ENCODE data around the gene ZFPM1. TPM values are rescaled to one million over a fixed set of nuclear protein-coding genes. Genes with fewer than 3 reads are reported as not detected.

The ZFPM1 gene
- total and polyA plus RNA-seq, 2 of the 8 experiments (the other 6 are each of a cell fraction or from before 2014, with no cell fraction given) = 0.74 to 4.8 TPM

GRCh38 chr16:88577166-88577565, 124.1 kb downstream of the ZFPM1 start:
- Histone ChIP-seq H3K9me3 (ENCODE audit: insufficient read depth in 2 of 2, low read depth in 1 of 2, low read length in 1 of 2) (no peaks in the 10 kb centered on the region), H2BK5ac (ENCODE audit: low read depth, low read length) (no peak overlapping the region), H3K36me3 (ENCODE audit: control insufficient read depth in 2 of 4, insufficient read depth in 4 of 4, low read length in 3 of 4) (peaks cover 2 to 40% (median 14%) of the 10 kb centered on the region in 4 experiments; a peak in 7 of 8 replicates), H3K27ac (ENCODE audit: low read depth, low read length) (no peak overlapping the region), H4K20me1 (replicated peaks in 1 of 2; ENCODE audit: control insufficient read depth in 1 of 2, insufficient read depth in 2 of 2, low read length in 2 of 2) (peaks cover 25 to 31% of the 10 kb centered on the region in 2 experiments), H3K79me2 (ENCODE audit: control insufficient read depth in 1 of 2, insufficient read depth in 2 of 2, low read length in 2 of 2) (peaks cover 5 to 81% of the 10 kb centered on the region in 2 experiments; a peak in 3 of 4 replicates), H3K4ac (replicated peaks; ENCODE audit: insufficient read length, low read depth, low read length) (no peak overlapping the region), H3K9ac (replicated peaks in 1 of 4; ENCODE audit: extremely low read depth in 1 of 4, low read depth in 3 of 4, low read length in 3 of 4) (no peak overlapping the region; a peak in 1 of 7 replicates), H3K23ac (ENCODE audit: insufficient read length) (no peak overlapping the region), H4K5ac (ENCODE audit: insufficient read length, low read depth, low read length) (no peak overlapping the region), H3K4me2 (ENCODE audit: insufficient read depth in 1 of 2, low read depth in 2 of 2, low read length in 2 of 2) (no peak overlapping the region), H3K14ac (ENCODE audit: insufficient read length) (no peak overlapping the region), H2BK120ac (replicated peaks; ENCODE audit: low read depth, low read length) (no peak overlapping the region), H2BK15ac (ENCODE audit: low read length) (no peak overlapping the region), H3K79me1 (ENCODE audit: low read depth, low read length) (peaks cover 13% of the 10 kb centered on the region), H3K4me1 (replicated peaks in 1 of 4; ENCODE audit: control insufficient read depth in 3 of 4, insufficient read depth in 4 of 4, low read length in 3 of 4) (no peaks in the 10 kb centered on the region), H3K23me2 (ENCODE audit: low read depth, low read length) (no peaks in the 10 kb centered on the region), H3K18ac (ENCODE audit: extremely low read depth, low read length) (no peak overlapping the region), H2AFZ (ENCODE audit: low read length) (no peak overlapping the region), H2BK12ac (ENCODE audit: low read depth, low read length) (no peak overlapping the region), H3K4me3 (ENCODE audit: extremely low read depth in 1 of 4, insufficient read depth in 2 of 4, low read depth in 3 of 4, low read length in 4 of 4) (no peak overlapping the region), H2BK20ac (ENCODE audit: low read length) (no peak overlapping the region), H4K91ac (replicated peaks; ENCODE audit: insufficient read length, low read length) (no peak overlapping the region), H3K56ac (replicated peaks; ENCODE audit: insufficient read length, low read depth, low read length) (no peak overlapping the region), H2AK5ac (ENCODE audit: low read depth, low read length) (no peak overlapping the region), H4K8ac (ENCODE audit: extremely low read depth, insufficient read depth, low read length) (no peak overlapping the region; the same call in 1 of the 2 replicates), H3K27me3 (replicated peaks in 1 of 4; ENCODE audit: control insufficient read depth in 3 of 4, extremely low read depth in 1 of 4, insufficient read depth in 3 of 4, low read length in 3 of 4) (no peaks in the 10 kb centered on the region)
- CTCF ChIA-PET (ENCODE audit: partially characterized antibody) = interaction anchor here (0.7 to 0.8 kb wide), 2 partner anchors 16 to 33 kb away, joined by 3 to 4 read pairs; no protein-coding TSS in a partner anchor
- 95% methylated on average over 9 of the region's 20 CpGs; no CpG with 5 or more reads in 1 of the 2 experiments for WGBS, 2 experiments (ENCODE audit: extremely low coverage in 1 of 2, insufficient coverage in 1 of 2, insufficient read length in 1 of 2, insufficient replicate concordance in 2 of 2, low coverage in 1 of 2, low lambda C conversion rate in 2 of 2, missing lambda C conversion rate in 1 of 2)
- TF ChIP-seq NANOG (IDR thresholded peaks at IDR 0.05; ENCODE audit: insufficient read depth, low read depth, low read length, poor library complexity, severe bottlenecking) = no peak
- no peak for TF ChIP-seq RXRA (IDR thresholded peaks at IDR 0.05; ENCODE audit: insufficient read depth, low read depth, low read length)
- no peak for TF ChIP-seq CBX8 (IDR thresholded peaks at IDR 0.05; ENCODE audit: borderline replicate concordance, low read depth, low read length)
- TF ChIP-seq, protein P1, sequence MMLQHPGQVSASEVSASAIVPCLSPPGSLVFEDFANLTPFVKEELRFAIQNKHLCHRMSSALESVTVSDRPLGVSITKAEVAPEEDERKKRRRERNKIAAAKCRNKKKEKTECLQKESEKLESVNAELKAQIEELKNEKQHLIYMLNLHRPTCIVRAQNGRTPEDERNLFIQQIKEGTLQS (IDR thresholded peaks at IDR 0.05; ENCODE audit: insufficient read depth, low read depth, low read length) = no peak
- TF ChIP-seq GTF2F1 (IDR thresholded peaks at IDR 0.05; ENCODE audit: borderline replicate concordance, low read depth, low read length) = no peak
- TF ChIP-seq KDM4A (IDR thresholded peaks at IDR 0.05; ENCODE audit: low read depth, low read length, severe bottlenecking) = no peak
- TF ChIP-seq RBBP5 (IDR thresholded peaks at IDR 0.05; ENCODE audit: borderline replicate concordance, low read depth, low read length) = no peak
- no peak for TF ChIP-seq BRCA1 (IDR thresholded peaks at IDR 0.05; ENCODE audit: low read depth, low read length)
- no peak for TF ChIP-seq JUND (IDR thresholded peaks at IDR 0.05; ENCODE audit: low read length)
- FAIRE-seq (no peak), DNase-seq (ENCODE audit: low read depth in 1 of 2, low spot score in 2 of 2) (no peak)
- POLR2A ChIA-PET (ENCODE audit: partially characterized antibody) = interaction anchor here (1.2 kb wide), 1 partner anchor 9 kb away, joined by 3 read pairs; no protein-coding TSS in a partner anchor
